ENCODE data around the gene CACUL1. TPM values are rescaled to one million over a fixed set of nuclear protein-coding genes. Genes with fewer than 3 reads are reported as not detected.
"Not testable (repeated sequence)": the region's sequence is repeated elsewhere in the genome, so short reads cannot be mapped to it uniquely, and the experiment has no call there.

Gene CACUL1
- total RNA-seq, 4 donors from 2014 or later: 20.8 to 33.7 (median 28.2) TPM

DNA sequence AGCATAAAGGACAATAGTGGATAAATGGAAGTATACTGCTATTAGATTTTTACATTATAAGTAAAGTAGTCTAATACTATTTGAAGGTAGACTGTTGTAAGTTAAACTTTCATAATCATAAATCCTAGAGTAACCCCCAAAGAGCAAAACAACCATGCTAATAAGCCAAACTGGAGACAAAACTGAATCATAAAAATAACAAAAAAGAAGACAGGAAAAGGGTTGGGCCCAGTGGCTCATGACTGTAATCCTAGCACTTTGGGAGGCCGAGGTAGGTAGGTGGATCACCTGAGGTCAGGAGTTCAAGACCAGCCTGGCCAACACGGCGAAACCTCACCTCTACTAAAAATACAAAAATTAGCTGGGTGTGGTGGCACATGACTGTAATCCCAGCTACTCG lies 9.7 kb downstream of the CACUL1 start:
- WGBS, 2 donors: 76 to 79% methylated on average over 4 of the region's 4 CpGs
- intact Hi-C loops (cut with DNase I; ENCODE audit: low total_unique reads): no loop called here
- H3K4me3 ChIP-seq (ENCODE audit: low read depth, poor library complexity, severe bottlenecking): no peak overlapping the region
- DNase-seq (ENCODE audit: low spot score in 2 of 2): no peak
- TF ChIP-seq POLR2A (IDR thresholded peaks at IDR 0.05): no peak
- TF ChIP-seq, protein P1, sequence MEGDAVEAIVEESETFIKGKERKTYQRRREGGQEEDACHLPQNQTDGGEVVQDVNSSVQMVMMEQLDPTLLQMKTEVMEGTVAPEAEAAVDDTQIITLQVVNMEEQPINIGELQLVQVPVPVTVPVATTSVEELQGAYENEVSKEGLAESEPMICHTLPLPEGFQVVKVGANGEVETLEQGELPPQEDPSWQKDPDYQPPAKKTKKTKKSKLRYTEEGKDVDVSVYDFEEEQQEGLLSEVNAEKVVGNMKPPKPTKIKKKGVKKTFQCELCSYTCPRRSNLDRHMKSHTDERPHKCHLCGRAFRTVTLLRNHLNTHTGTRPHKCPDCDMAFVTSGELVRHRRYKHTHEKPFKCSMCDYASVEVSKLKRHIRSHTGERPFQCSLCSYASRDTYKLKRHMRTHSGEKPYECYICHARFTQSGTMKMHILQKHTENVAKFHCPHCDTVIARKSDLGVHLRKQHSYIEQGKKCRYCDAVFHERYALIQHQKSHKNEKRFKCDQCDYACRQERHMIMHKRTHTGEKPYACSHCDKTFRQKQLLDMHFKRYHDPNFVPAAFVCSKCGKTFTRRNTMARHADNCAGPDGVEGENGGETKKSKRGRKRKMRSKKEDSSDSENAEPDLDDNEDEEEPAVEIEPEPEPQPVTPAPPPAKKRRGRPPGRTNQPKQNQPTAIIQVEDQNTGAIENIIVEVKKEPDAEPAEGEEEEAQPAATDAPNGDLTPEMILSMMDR (IDR thresholded peaks at IDR 0.05): no peak

DNA sequence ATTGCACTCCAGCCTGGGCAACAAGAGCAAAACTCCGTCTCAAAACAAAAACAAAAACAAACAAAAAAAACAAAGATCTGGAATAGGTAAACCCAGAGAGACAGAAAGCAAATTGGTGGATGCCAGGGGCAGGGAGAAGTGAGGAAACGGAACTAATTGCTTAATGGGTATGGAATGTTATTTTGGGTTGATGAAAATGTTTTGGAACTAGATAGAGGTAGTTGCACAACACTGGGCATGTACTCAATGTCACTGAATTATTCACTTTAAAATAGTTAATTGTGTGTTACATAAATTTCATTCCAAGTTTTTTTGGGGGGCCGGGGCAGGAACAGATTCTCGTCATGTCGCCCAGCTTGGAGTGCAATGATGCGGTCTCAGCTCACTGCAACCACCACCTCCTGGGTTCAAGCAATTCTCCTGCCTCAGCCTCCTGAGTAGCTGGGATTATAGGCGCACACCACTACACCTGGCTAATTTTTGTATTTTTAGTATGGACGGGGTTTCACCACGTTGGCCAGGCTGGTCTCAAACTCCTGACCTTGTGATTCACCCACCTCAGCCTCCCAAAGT lies 10.3 kb downstream of the CACUL1 start:
- DNase-seq (ENCODE audit: low spot score in 2 of 2): peak in 1 of 2 donors; percentile 41
- intact Hi-C loops (cut with DNase I; ENCODE audit: low total_unique reads); H3K4me3 ChIP-seq (ENCODE audit: low read depth, poor library complexity, severe bottlenecking): not testable (repeated sequence)
- 49 to 61% methylated on average over 9 of the region's 9 CpGs for WGBS, 2 donors

- H3K4me3 ChIP-seq (ENCODE audit: low read depth, poor library complexity, severe bottlenecking): no peak overlapping the region
- WGBS, 2 donors: 80 to 82% methylated on average over 1 of the region's 1 CpG
- no peak for TF ChIP-seq POLR2A (IDR thresholded peaks at IDR 0.05)
- TF ChIP-seq, protein P1 (IDR thresholded peaks at IDR 0.05): no peak
- intact Hi-C loops (cut with DNase I; ENCODE audit: low total_unique reads): no loop called here
- DNase-seq (ENCODE audit: low spot score in 2 of 2): no peak
Observed at GRCh38 chr10:118742782-118743181, 12.0 kb downstream of the CACUL1 start.

DNA sequence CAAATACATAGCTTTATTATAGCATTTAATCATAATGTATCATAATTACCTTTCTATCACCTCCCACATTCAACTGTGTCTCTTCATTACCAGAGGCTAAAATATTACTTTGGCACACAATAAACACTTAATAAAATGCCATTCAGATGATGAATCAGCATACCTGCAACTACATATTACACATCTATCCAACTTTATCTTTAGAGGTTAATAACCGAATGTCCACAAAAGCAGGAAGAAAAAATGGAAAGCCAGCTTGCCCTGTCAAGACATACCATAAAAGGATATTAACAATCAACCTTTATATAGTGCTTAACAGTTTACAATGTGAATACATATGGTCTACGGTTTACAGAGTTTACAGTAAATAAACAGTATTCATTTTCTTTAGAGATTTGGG lies 12.7 kb downstream of the CACUL1 start:
- TF ChIP-seq, protein P1 (IDR thresholded peaks at IDR 0.05): no peak
- TF ChIP-seq POLR2A (IDR thresholded peaks at IDR 0.05): no peak
- 53 to 69% methylated on average over 2 of the region's 2 CpGs for WGBS, 2 donors
- intact Hi-C loops (cut with DNase I; ENCODE audit: low total_unique reads): no loop called here
- no peak for DNase-seq (ENCODE audit: low spot score in 2 of 2)
- no peak overlapping the region for H3K4me3 ChIP-seq (ENCODE audit: low read depth, poor library complexity, severe bottlenecking)

GRCh38 chr10:118738406-118738805 lies 16.4 kb downstream of the CACUL1 start:
- H3K4me3 ChIP-seq (ENCODE audit: low read depth, poor library complexity, severe bottlenecking): no peak overlapping the region
- 62 to 95% methylated on average over 2 of the region's 2 CpGs for WGBS, 2 donors
- intact Hi-C loops (cut with DNase I; ENCODE audit: low total_unique reads): no loop called here
- no peak for DNase-seq (ENCODE audit: low spot score in 2 of 2)
- TF ChIP-seq, protein P1 (IDR thresholded peaks at IDR 0.05): no peak
- no peak for TF ChIP-seq POLR2A (IDR thresholded peaks at IDR 0.05)

- intact Hi-C loops (cut with DNase I; ENCODE audit: low total_unique reads): no loop called here
Observed at GRCh38 chr10:118737603-118738302, 17.0 kb downstream of the CACUL1 start.

More at GRCh38 chr10:118737603-118738302, 17.0 kb downstream of the CACUL1 start:
- H3K4me3 ChIP-seq (ENCODE audit: low read depth, poor library complexity, severe bottlenecking): no peak overlapping the region
- 76 to 82% methylated on average over 3 of the region's 3 CpGs for WGBS, 2 donors
- DNase-seq (ENCODE audit: low spot score in 2 of 2): no peak
- TF ChIP-seq, protein P1 (IDR thresholded peaks at IDR 0.05): no peak
- no peak for TF ChIP-seq POLR2A (IDR thresholded peaks at IDR 0.05)
